Measurements from ENCODE around the gene RRBP1. TPM values are rescaled to one million over a fixed set of nuclear protein-coding genes. Genes with fewer than 3 reads are reported as not detected.

The RRBP1 gene
- total and polyA plus RNA-seq, 2 experiments from 2014 or later: 193 to 242 TPM

- no peaks in the 10 kb centered on the region for H3K36me3 ChIP-seq (replicated peaks; ENCODE audit: insufficient read depth, low read depth)
- H3K9me2 ChIP-seq (replicated peaks; ENCODE audit: insufficient read depth): no peaks in the 10 kb centered on the region
- WGBS (ENCODE audit: low lambda C conversion rate, missing lambda C conversion rate): 37% methylated on average over 6 of the region's 6 CpGs
- no peak overlapping the region for H2AFZ ChIP-seq
- no peaks in the 10 kb centered on the region for H3K27me3 ChIP-seq
- peak; percentile 69 for DNase-seq (ENCODE audit: low spot score)
- H3K27ac ChIP-seq: peak overlapping the region; percentile 85
- no peaks in the 10 kb centered on the region for H4K20me1 ChIP-seq (ENCODE audit: insufficient read depth, poor library complexity, severe bottlenecking)
- no peaks in the 10 kb centered on the region for H3K4me1 ChIP-seq (ENCODE audit: insufficient read depth)
- no peak overlapping the region for H3K4me3 ChIP-seq
- no peaks in the 10 kb centered on the region for H3K79me2 ChIP-seq
- H3K9me3 ChIP-seq (ENCODE audit: low read depth): no peaks in the 10 kb centered on the region
- H3K4me2 ChIP-seq: peak overlapping the region; percentile 22
- no peak for TF ChIP-seq EZH2 (IDR thresholded peaks at IDR 0.05; ENCODE audit: borderline replicate concordance)
- TF ChIP-seq CTCF (IDR thresholded peaks at IDR 0.05; ENCODE audit: poor library complexity): peak; percentile 18
- peak; percentile 85 for TF ChIP-seq EZH2phosphoT487 (IDR thresholded peaks at IDR 0.05; ENCODE audit: low read depth, severe bottlenecking, unreplicated experiment)
These were observed 39.9 kb upstream of the RRBP1 start for GRCh38 chr20:17721802-17722486.

- no peak for DNase-seq (ENCODE audit: low spot score)
- Histone ChIP-seq H3K9me3 (ENCODE audit: low read depth) (no peaks in the 10 kb centered on the region), H2AFZ (no peak overlapping the region), H3K36me3 (replicated peaks; ENCODE audit: insufficient read depth, low read depth) (no peaks in the 10 kb centered on the region), H3K4me1 (ENCODE audit: insufficient read depth) (no peaks in the 10 kb centered on the region), H3K4me3 (no peak overlapping the region), H3K4me2 (no peak overlapping the region), H3K27ac (no peak overlapping the region), H4K20me1 (ENCODE audit: insufficient read depth, poor library complexity, severe bottlenecking) (no peaks in the 10 kb centered on the region), H3K79me2 (no peaks in the 10 kb centered on the region), H3K9me2 (replicated peaks; ENCODE audit: insufficient read depth) (no peaks in the 10 kb centered on the region), H3K27me3 (no peaks in the 10 kb centered on the region)
- WGBS (ENCODE audit: low lambda C conversion rate, missing lambda C conversion rate): 76% methylated on average over 4 of the region's 4 CpGs
- TF ChIP-seq EZH2 (IDR thresholded peaks at IDR 0.05; ENCODE audit: borderline replicate concordance): no peak
These were observed 38.7 kb upstream of the RRBP1 start for GRCh38 chr20:17720755-17721154.

- H3K4me1 ChIP-seq (ENCODE audit: insufficient read depth): peaks cover 21% of the 10 kb centered on the region
- no peaks in the 10 kb centered on the region for H3K9me3 ChIP-seq (ENCODE audit: low read depth)
- H4K20me1 ChIP-seq (ENCODE audit: insufficient read depth, poor library complexity, severe bottlenecking): no peaks in the 10 kb centered on the region
- H3K4me3 ChIP-seq: no peak overlapping the region
- no peak for DNase-seq (ENCODE audit: low spot score)
- no peaks in the 10 kb centered on the region for H3K27me3 ChIP-seq
- TF ChIP-seq EZH2 (IDR thresholded peaks at IDR 0.05; ENCODE audit: borderline replicate concordance) (no peak), EZH2phosphoT487 (IDR thresholded peaks at IDR 0.05; ENCODE audit: low read depth, severe bottlenecking, unreplicated experiment) (no peak), CTCF (IDR thresholded peaks at IDR 0.05; ENCODE audit: poor library complexity) (no peak)
- no peaks in the 10 kb centered on the region for H3K79me2 ChIP-seq
- H3K27ac ChIP-seq: no peak overlapping the region
- no peaks in the 10 kb centered on the region for H3K36me3 ChIP-seq (replicated peaks; ENCODE audit: insufficient read depth, low read depth)
- H3K4me2 ChIP-seq: no peak overlapping the region
- H3K9me2 ChIP-seq (replicated peaks; ENCODE audit: insufficient read depth): no peaks in the 10 kb centered on the region
- no peak overlapping the region for H2AFZ ChIP-seq
- WGBS (ENCODE audit: low lambda C conversion rate, missing lambda C conversion rate): 94% methylated on average over 7 of the region's 7 CpGs
These were observed 34.3 kb upstream of the RRBP1 start for GRCh38 chr20:17716331-17716730.

- Histone ChIP-seq H3K9me3 (ENCODE audit: low read depth) (no peaks in the 10 kb centered on the region), H3K4me1 (ENCODE audit: insufficient read depth) (peaks cover 33% of the 10 kb centered on the region), H3K79me2 (no peaks in the 10 kb centered on the region), H2AFZ (no peak overlapping the region), H3K27ac (no peak overlapping the region), H4K20me1 (ENCODE audit: insufficient read depth, poor library complexity, severe bottlenecking) (no peaks in the 10 kb centered on the region), H3K4me3 (no peak overlapping the region), H3K36me3 (replicated peaks; ENCODE audit: insufficient read depth, low read depth) (no peaks in the 10 kb centered on the region), H3K4me2 (no peak overlapping the region), H3K27me3 (no peaks in the 10 kb centered on the region), H3K9me2 (replicated peaks; ENCODE audit: insufficient read depth) (no peaks in the 10 kb centered on the region)
- DNase-seq (ENCODE audit: low spot score): no peak
- 91% methylated on average over 5 of the region's 5 CpGs for WGBS (ENCODE audit: low lambda C conversion rate, missing lambda C conversion rate)
- TF ChIP-seq CTCF (IDR thresholded peaks at IDR 0.05; ENCODE audit: poor library complexity): no peak
- no peak for TF ChIP-seq EZH2 (IDR thresholded peaks at IDR 0.05; ENCODE audit: borderline replicate concordance)
- no peak for TF ChIP-seq EZH2phosphoT487 (IDR thresholded peaks at IDR 0.05; ENCODE audit: low read depth, severe bottlenecking, unreplicated experiment)
These were observed 33.0 kb upstream of the RRBP1 start for GRCh38 chr20:17715075-17715474.

All from hepatocyte (in vitro differentiated cells).